ENCODE measurements around the gene BAG3. TPM values are rescaled to one million over a fixed set of nuclear protein-coding genes. Genes with fewer than 3 reads are reported as not detected.

Gene BAG3
- total and polyA plus RNA-seq, 2 of the 8 experiments (the other 6 are each of a cell fraction or from before 2014, with no cell fraction given), result 3.5 to 13.3 TPM

DNA sequence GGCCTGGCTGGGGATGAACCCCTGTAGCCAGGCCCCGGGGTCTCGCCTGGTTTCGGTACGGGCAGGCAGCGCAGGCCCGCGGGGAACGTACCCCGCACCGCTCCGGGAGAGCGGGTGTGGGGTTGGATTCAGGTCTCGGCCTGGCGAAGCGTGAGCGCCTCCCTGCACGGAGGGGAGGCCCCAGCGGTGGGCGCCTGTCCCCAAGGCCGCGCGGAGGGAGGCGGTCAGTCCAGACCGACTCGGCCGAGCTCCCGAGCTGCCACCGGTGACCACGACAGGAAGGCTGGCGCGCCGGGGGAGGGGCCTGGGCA is 74.3 kb downstream of the BAG3 start (continued):
- TF ChIP-seq HDAC2 (IDR thresholded peaks at IDR 0.05; ENCODE audit: borderline replicate concordance in 1 of 2, low read depth in 2 of 2, low read length in 2 of 2) (0 out of 4 replicates have a peak, but pooled peaks of 1 of the 2 experiments have one; percentile 36), CBX5 (IDR thresholded peaks at IDR 0.05; ENCODE audit: low read depth, low read length) (no peak), TAF7 (optimal IDR thresholded peaks at IDR 0.05; ENCODE audit: borderline replicate concordance, low read depth, low read length) (peak; percentile 31), SIN3A (conservative IDR thresholded peaks at IDR 0.05 in 1 of 2, IDR thresholded peaks at IDR 0.05 in 1 of 2; ENCODE audit: low read depth in 1 of 2, low read length in 2 of 2) (0 out of 4 replicates have a peak, but pooled peaks of 1 of the 2 experiments have one; percentile 4), CEBPB (IDR thresholded peaks at IDR 0.05; ENCODE audit: low read depth, low read length) (no peak)
- TF ChIP-seq, protein P1, sequence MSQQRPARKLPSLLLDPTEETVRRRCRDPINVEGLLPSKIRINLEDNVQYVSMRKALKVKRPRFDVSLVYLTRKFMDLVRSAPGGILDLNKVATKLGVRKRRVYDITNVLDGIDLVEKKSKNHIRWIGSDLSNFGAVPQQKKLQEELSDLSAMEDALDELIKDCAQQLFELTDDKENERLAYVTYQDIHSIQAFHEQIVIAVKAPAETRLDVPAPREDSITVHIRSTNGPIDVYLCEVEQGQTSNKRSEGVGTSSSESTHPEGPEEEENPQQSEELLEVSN (IDR thresholded peaks at IDR 0.05), result 0 out of 2 replicates have a peak, but pooled peaks have one; percentile 2
- TF ChIP-seq, protein P2, sequence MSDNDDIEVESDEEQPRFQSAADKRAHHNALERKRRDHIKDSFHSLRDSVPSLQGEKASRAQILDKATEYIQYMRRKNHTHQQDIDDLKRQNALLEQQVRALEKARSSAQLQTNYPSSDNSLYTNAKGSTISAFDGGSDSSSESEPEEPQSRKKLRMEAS (IDR thresholded peaks at IDR 0.05), result no peak

Measured in H1 (cell line).